Uterus (tissue), 2 donors: ENCODE data around the gene ACVRL1.

Source experiments
- CTCF ChIP-seq, 4 experiments: fragments of 200-600 bp in 2 of 4; fragments of 450-650 bp in 2 of 4; sonication (generic) in 2 of 4; IDR thresholded peaks; one replicate each; pipeline ENCODE4 v1.5.1; 2016 to 2019; ENCODE audit warnings: antibody characterized with exemption in 4 of 4, mild to moderate bottlenecking in 2 of 4, moderate library complexity in 1 of 4
- POLR2A ChIP-seq, 2 donors: fragments of 450-650 bp; IDR thresholded peaks; one replicate each; pipeline ENCODE4 v1.6.1; 2016; ENCODE audit warnings: antibody characterized with exemption in 2 of 2, mild to moderate bottlenecking in 1 of 2, moderate library complexity in 1 of 2

- TF ChIP-seq POLR2A (IDR thresholded peaks at IDR 0.05), result no peak
- no peak for TF ChIP-seq CTCF (IDR thresholded peaks at IDR 0.05)
Observed at GRCh38 chr12:51906430-51907082, 748 bp upstream of the ACVRL1 start.
